GM21576 (cell line): ENCODE data around the gene DNAAF3.
"Not testable (repeated sequence)": the region's sequence is repeated elsewhere in the genome, so short reads cannot be mapped to it uniquely, and the experiment has no call there.

Experiments used
- ATAC-seq: cut with Tn5 transposase; IDR thresholded peaks from one replicate; pipeline ENCODE4 v1.9.1; 2021; ENCODE audit warnings: mild to moderate bottlenecking, moderate library complexity; ENCODE audit not compliant: unreplicated experiment

DNAAF3 gene

GRCh38 chr19:55166530-55167268, at the start of gene DNAAF3:
TSS of gene DNAAF3 (minus strand) at chr19:55166613. CDS start at chr19:55166413, 200 bp downstream.
- ATAC-seq, result peak; percentile 84

DNA sequence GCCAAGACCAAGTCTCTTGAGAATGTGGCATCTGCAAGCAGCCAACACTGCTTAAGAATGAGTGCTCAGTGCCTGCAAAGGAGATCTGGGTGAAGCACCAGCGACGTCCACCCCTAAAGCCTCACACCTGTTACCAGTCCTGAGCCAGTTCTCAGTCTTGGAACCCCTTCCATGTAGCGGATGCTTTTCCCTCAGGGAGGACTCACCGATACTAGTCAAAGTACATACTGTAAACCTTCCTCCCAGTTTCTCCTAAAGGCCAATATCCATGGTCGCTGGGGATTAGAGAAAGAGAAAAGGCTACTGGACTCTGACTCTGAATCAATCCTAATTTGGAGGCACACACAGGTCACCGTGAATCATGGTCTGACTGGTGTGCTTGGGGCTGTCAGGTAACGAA, 47.1 kb upstream of the DNAAF3 start:
- no peak for ATAC-seq

- ATAC-seq, result no peak
Observed at GRCh38 chr19:55212447-55212846, 46.0 kb upstream of the DNAAF3 start.

DNA sequence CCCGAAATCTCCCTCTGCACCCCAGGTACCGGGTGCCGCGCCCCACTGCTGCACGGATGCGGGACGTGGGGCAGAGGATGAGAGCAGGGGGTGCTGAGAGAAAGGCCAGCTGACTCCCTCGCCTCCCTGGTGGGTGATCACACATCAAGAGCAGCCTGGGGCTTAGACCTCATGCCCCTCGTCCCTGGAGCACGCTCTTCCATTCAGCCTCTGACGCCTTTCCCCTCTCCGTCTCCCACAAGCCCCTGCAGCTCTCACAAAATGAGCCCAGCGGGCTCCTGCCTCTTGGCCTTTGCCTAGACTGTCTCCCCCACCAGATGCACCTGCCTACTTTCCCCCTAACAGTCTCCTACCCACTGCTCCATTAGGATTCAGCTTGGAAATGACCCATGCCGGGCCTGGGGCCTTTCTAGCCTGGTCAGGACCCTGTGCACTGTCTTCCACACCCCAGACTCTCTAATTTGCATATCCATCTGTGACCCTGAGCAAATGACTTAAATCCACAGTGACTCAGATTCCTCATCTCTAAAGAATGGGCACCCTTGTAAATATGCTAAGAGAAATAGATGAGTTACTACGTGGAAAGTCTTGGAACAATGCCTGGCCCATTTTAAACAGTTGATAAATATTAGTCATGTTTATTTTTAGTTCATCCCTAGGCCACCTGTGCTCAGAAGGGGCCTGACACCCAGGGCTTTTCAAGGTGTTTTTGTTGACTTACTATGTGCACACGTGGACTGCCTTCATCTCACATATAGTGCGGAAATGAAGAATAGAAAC, 43.5 kb upstream of the DNAAF3 start:
- ATAC-seq, result no peak

GRCh38 chr19:55208880-55209692, 42.7 kb upstream of the DNAAF3 start, which contains the start of gene PTPRH:
TSS of gene PTPRH (minus strand) at chr19:55209501. CDS start at chr19:55209433, 68 bp downstream.
- ATAC-seq, result no peak

DNA sequence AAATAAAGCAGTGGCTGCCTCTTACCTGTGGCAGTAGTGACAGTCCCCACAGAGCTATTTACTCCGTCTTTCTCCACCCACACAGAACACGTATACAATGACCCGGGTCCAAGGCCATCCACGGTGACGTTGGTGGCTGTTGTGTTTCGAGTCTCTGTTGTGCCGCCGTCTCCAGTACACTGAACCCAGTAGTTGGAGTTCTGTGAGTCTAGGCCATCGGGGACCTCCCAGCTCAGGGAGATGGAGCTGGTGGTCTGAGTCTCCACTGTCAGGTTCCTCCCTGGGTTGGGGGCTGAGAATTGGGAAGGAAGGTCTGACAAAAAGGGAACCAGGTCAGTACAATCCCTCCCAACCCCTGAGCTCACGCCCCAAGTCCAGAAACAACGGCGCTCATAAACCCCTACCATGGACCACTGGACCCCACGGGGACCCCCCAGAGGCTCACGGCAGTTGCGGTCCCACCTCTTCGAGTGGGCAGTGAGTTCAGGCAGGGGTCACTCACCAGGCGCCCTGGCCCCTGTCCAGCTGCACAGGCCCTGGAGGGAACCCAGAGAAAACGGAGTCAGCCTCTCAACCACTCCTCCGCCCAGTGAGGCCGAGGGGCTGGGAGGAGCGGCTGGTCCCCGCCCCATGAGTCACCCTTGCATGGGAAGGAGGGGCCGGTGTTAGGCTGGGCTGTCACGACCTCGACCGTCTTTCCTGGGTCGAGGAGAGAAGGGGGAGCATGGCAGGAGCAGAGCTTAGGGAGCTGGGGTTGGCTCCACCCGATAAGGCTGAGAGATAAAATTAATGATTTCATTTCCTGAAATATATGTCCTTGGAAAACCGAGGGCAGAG, 40.5 kb upstream of the DNAAF3 start:
- ATAC-seq, result no peak

- ATAC-seq, result not testable (repeated sequence)
Observed at GRCh38 chr19:55202199-55202598, 35.8 kb upstream of the DNAAF3 start.

GRCh38 chr19:55199620-55200204, 33.3 kb upstream of the DNAAF3 start:
- no peak for ATAC-seq

DNA sequence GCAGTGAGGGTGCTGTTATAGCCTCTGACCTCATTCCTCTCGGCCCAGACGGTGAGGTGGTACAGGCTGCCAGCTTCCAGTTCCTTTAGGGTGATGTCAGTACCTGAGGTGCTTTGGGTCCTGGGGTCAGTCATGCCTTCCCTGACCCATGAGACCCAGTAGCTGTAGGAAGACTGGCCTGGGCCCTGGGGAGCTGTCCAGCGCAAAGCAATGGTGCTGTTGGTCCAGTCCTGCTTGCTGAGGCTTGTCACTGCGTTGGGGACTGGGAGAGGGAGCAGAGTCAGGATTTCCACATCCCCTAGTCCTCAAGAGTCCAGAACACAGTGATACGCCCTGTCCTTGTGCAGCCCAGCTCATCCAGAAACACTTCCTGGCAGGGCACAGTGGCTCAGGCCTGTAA, 32.2 kb upstream of the DNAAF3 start:
- no peak for ATAC-seq

DNA sequence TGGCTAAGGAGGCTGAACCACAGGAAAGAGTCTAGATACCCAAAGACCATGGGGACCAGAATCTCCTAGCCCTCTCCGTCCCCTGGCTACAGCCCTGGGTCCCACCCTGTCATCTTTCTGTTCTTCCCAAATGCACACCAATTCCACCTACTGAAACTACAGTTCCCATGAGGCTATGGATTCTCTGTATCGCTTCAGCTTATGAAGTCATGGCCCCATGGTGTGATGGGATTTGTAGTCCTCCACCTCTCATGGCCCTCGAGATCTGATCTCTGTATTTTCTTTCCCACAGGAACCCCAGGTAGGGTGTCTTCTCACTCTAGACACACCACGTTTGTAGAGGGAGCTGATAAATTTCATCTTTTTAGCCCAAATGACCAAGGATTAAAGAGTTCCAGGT, 31.1 kb upstream of the DNAAF3 start:
- ATAC-seq, result no peak

GRCh38 chr19:55196803-55197202, 30.4 kb upstream of the DNAAF3 start:
- ATAC-seq, result no peak

GRCh38 chr19:55193481-55193880, 27.1 kb upstream of the DNAAF3 start:
- ATAC-seq, result no peak

- no peak for ATAC-seq
Observed at GRCh38 chr19:55189403-55189835, 23.0 kb upstream of the DNAAF3 start.

DNA sequence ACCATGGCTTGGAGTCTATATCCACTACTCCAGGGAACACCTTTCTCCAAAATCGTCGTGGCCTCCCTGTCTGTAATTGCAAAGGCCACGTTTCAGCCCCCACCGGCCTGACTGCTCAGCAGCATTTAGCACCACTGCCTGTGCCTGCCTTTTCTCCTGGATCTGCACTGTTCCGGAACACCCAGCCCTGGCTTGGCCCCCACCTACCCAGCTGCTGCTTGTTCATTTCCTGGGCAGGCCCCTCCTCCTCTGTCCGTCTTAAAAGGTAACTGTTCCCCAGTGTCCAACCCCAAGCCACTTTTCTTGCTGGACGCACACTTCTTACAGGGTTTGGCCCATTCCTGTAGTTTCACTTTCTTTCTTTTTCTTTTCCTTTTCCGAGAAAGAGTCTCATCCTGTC, 22.2 kb upstream of the DNAAF3 start:
- no peak for ATAC-seq

DNA sequence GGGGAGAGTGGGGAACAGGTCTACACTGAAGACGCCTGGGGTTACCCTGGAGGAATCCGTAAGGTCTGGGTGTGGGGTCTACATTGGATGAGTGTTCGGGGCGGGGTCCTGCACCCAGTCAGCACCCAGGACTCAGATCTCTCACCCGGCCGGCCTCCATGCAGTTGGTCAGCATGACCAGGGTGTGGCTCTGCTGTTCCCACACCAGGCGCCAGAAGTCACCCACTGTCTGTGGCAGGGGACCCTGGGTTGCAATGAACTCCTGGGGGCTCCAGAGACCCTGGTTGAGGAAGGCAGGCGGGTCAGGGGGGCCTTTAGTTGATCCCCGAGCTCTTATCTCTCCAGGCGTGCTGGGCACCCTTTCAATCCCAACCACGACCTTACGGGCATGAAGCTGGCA, 19.7 kb upstream of the DNAAF3 start:
- ATAC-seq, result no peak

- ATAC-seq, result no peak
Observed at GRCh38 chr19:55181740-55182139, 15.3 kb upstream of the DNAAF3 start.

- ATAC-seq, result no peak
Observed at GRCh38 chr19:55179606-55180484, 13.4 kb upstream of the DNAAF3 start, which contains the start of gene SYT5. TSS of gene SYT5 (minus strand) at chr19:55180289. CDS start at chr19:55179041, 1,248 bp downstream.

GRCh38 chr19:55178781-55179599, 12.6 kb upstream of the DNAAF3 start:
- ATAC-seq, result peak; percentile 58
